ENCODE data around the gene NADK.

The NADK gene

DNA sequence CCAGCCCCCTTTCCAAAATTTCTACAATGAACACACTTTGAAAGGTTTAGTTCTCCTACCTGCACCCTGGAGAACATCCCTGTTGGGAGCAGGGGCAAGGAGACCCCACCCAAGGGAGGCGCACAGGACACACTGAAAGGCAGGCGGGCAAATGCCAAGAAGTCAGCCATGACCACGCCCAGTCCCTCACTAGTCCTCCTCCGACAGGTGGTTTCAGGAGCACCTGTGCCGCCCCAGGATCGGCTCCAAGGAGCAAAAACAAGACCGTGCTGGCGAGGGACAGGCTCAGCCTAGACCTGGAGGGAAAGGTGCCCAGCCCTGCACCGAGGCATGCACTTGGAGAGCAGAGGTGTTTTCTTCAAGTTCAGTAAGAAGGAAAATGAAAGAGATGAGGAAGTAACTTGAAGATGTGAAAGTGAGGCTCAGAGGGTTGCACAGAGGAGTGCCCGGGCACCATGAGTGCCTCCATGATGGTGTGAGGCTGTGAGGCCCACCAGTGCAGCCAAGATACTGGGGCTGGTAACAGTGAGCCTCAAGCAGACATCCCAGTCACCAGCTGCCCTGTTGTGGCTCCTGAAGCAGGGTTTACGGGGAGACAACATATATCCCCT is 19.6 kb upstream of the NADK start:
- TF ChIP-seq CTCF (IDR thresholded peaks at IDR 0.05; ENCODE audit: low read depth, low read length): no peak
- no peak overlapping the region for H3K4me3 ChIP-seq (replicated peaks in 1 of 2; ENCODE audit: low read depth in 2 of 2, low read length in 2 of 2)
- DNase-seq (ENCODE audit: low read depth in 2 of 2): no peak

- no peak for DNase-seq (ENCODE audit: low read depth in 2 of 2)
- H3K4me3 ChIP-seq (replicated peaks in 1 of 2; ENCODE audit: low read depth in 2 of 2, low read length in 2 of 2): no peak overlapping the region
- peak; percentile 34 for TF ChIP-seq CTCF (IDR thresholded peaks at IDR 0.05; ENCODE audit: low read depth, low read length)
These were observed 18.2 kb upstream of the NADK start for GRCh38 chr1:1796466-1796865.

DNA sequence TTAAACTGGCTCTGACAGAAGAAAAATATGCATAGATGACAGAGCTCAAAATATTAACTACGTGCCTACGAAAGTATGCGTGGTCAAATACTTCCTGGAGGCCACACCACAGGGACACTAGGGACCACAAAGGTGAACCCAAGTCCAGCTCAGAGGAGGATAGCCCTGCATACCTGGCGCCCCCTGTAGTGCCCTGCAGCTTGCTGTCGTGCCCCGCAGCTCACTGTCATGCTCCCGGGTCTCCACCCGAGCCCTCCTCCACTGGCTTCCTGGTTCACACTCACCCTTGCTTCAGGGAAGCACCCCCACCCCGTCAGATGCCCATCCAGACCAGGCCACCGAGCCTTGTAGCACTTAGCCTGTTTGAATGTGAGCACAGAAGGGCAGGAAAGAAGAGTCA is 16.7 kb upstream of the NADK start:
- no peak overlapping the region for H3K4me3 ChIP-seq (replicated peaks in 1 of 2; ENCODE audit: low read depth in 2 of 2, low read length in 2 of 2)
- no peak for TF ChIP-seq CTCF (IDR thresholded peaks at IDR 0.05; ENCODE audit: low read depth, low read length)
- no peak for DNase-seq (ENCODE audit: low read depth in 2 of 2)

- TF ChIP-seq CTCF (IDR thresholded peaks at IDR 0.05; ENCODE audit: low read depth, low read length): no peak
These were observed 15.4 kb upstream of the NADK start for GRCh38 chr1:1793481-1794244.

DNA sequence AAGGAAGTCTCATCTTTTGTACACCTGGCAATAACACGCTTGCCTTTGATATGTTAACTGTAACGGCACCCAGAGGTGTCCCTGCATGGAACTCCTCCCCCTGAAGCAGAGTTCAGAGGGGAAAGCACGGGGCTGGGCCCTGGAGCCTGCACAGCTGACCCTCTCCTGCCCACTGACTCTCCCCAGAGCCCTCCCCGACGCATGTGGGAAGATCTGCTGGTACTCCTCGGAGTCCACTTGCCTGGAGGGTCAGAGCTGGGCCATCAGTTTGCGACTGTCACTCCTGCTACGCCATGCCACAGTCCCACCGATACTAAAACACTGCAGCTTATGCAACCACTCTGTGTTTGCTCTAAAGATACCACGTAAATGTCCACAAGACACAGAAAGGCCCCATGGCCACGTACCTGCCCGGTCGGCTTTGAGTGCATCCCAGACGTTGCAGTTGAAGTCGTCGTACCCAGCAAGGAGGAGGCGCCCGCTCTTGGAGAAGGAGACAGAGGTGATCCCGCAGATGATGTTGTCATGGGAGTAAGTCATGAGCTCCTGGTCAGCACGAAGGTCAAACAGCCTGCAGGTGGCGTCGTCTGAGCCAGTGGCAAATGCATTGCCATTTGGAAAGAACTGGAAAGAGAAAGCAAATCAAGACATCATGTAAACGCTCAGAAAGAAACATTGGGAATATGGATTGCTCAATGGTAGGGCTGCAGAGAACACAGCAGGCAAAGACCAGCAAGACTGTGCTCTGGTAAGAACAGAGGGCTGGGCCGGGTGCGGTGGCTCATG is 10.6 kb upstream of the NADK start:
- peak; percentile 52 to 58 for DNase-seq (ENCODE audit: low read depth in 2 of 2)
- TF ChIP-seq CTCF (IDR thresholded peaks at IDR 0.05; ENCODE audit: low read depth, low read length): peak; percentile 26
- no peak overlapping the region for H3K4me3 ChIP-seq (replicated peaks in 1 of 2; ENCODE audit: low read depth in 2 of 2, low read length in 2 of 2)

More at GRCh38 chr1:1793481-1794244, 15.4 kb upstream of the NADK start:
- DNase-seq (ENCODE audit: low read depth in 2 of 2): no peak
- no peak overlapping the region for H3K4me3 ChIP-seq (replicated peaks in 1 of 2; ENCODE audit: low read depth in 2 of 2, low read length in 2 of 2)

DNA sequence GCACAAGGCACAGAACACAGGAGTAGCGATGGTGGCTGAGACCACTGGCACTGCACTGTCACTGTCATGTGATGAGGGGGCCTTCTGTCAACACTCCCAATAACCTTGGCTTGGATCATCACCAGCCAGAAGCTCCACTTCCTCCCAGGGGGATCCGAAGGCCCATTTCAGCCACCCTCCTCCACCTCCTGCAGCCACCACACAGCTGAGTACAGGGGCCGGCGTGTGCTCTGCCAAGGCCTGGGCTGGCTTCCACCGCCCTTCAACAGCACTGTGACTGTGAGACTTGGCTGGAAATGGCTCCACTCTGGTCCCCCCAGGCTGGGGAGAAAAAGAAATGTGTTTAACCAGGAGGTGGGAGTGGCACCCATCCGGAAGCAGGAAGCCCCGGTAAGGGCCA is 9.9 kb upstream of the NADK start:
- no peak overlapping the region for H3K4me3 ChIP-seq (replicated peaks in 1 of 2; ENCODE audit: low read depth in 2 of 2, low read length in 2 of 2)
- DNase-seq (ENCODE audit: low read depth in 2 of 2): peak in 1 of 2 donors; percentile 29
- TF ChIP-seq CTCF (IDR thresholded peaks at IDR 0.05; ENCODE audit: low read depth, low read length): no peak
